Progenitor cell of endocrine pancreas (in vitro differentiated cells): Measurements from ENCODE around the gene PATL2. TPM values are rescaled to one million over a fixed set of nuclear protein-coding genes. Genes with fewer than 3 reads are reported as not detected.
"Not testable (repeated sequence)": the region's sequence is repeated elsewhere in the genome, so short reads cannot be mapped to it uniquely, and the experiment has no call there.

Source experiments
- DNase-seq: peaks from one replicate; pipeline ENCODE4 v3.0.0; 2021; ENCODE audit warnings: low spot score; ENCODE audit not compliant: unreplicated experiment
- H3K27ac Mint-ChIP-seq: 2 replicates; pipeline ENCODE4 v1.8.0; 2021; ENCODE audit warnings: mild to moderate bottlenecking, moderate library complexity, mixed read lengths
- H3K27me3 Mint-ChIP-seq: 2 replicates; pipeline ENCODE4 v1.8.0; 2021; ENCODE audit warnings: mixed read lengths
- H3K36me3 Mint-ChIP-seq: 2 replicates; pipeline ENCODE4 v1.8.0; 2022; ENCODE audit warnings: mixed read lengths; ENCODE audit not compliant: insufficient read depth
- H3K4me1 Mint-ChIP-seq: 2 replicates; pipeline ENCODE4 v1.8.0; 2021; ENCODE audit warnings: low read depth, mixed read lengths
- H3K4me3 Mint-ChIP-seq: 2 replicates; pipeline ENCODE4 v1.8.0; 2021; ENCODE audit warnings: low read depth, mild to moderate bottlenecking, moderate library complexity, mixed read lengths
- H3K9me3 Mint-ChIP-seq: 2 replicates; pipeline ENCODE4 v1.8.0; 2021; ENCODE audit warnings: low read depth, mixed read lengths
- total RNA-seq: library from RNA; stranded (reverse); gene quantifications from 2 replicates; pipeline ENCODE4 v1.2.1, GENCODE V29; 2021
- TF ChIP-seq, protein P1 (sequence below): fragments of 200-600 bp; sonication (generic); IDR thresholded peaks from one replicate; pipeline ENCODE4 v1.5.0; 2021; ENCODE audit warnings: antibody characterized with exemption, mild to moderate bottlenecking; ENCODE audit not compliant: unreplicated experiment

Gene PATL2
- total RNA-seq, 1 donor from 2014 or later, result not detected

DNA sequence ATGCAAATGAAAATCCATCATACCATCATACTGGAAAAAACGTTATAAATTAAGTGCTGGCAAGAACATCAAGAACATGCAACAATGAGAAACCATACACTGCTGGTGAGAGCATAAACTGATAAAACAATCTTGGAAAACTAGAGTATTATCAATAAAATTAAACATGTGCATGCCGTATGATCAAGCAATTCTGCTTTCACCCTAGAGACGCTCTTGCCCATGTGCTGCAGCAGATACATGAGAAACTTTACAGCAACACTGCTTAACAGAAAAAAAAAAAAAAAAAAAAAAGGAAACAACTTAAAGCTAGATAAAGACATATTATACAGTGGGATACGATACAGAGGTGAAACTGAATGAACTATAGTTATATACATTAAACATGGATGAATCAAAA lies 69.5 kb downstream of the PATL2 start:
- no peak for DNase-seq
- H3K4me3 Mint-ChIP-seq, result no peak overlapping the region
- no peak overlapping the region for H3K27ac Mint-ChIP-seq
- TF ChIP-seq, protein P1, sequence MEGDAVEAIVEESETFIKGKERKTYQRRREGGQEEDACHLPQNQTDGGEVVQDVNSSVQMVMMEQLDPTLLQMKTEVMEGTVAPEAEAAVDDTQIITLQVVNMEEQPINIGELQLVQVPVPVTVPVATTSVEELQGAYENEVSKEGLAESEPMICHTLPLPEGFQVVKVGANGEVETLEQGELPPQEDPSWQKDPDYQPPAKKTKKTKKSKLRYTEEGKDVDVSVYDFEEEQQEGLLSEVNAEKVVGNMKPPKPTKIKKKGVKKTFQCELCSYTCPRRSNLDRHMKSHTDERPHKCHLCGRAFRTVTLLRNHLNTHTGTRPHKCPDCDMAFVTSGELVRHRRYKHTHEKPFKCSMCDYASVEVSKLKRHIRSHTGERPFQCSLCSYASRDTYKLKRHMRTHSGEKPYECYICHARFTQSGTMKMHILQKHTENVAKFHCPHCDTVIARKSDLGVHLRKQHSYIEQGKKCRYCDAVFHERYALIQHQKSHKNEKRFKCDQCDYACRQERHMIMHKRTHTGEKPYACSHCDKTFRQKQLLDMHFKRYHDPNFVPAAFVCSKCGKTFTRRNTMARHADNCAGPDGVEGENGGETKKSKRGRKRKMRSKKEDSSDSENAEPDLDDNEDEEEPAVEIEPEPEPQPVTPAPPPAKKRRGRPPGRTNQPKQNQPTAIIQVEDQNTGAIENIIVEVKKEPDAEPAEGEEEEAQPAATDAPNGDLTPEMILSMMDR, result no peak
- no peaks in the 10 kb centered on the region for H3K27me3 Mint-ChIP-seq
- H3K4me1 Mint-ChIP-seq, result no peaks in the 10 kb centered on the region
- peaks cover 44% of the 10 kb centered on the region for H3K36me3 Mint-ChIP-seq
- peaks cover 22% of the 10 kb centered on the region for H3K9me3 Mint-ChIP-seq

DNA sequence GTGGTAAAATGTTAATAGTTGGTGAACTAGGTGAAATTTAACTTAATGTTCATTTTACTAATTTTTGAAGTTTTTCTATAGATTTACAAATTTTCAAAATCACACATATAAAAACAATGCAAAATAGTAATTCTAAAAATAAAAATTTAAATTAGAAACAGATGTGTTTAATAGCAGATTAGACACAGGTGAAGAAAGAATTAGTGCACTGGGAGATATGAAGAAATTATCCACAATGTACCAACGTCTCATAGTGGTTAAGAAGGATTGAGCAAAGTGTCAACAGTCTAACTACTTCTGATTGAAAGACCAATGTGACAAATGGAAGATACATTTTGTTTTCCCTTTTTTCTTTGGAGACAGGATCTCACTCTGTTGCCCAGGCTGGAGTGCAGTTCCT lies 74.1 kb downstream of the PATL2 start:
- TF ChIP-seq, protein P1, result no peak
- no peak overlapping the region for H3K27ac Mint-ChIP-seq
- H3K27me3 Mint-ChIP-seq, result no peaks in the 10 kb centered on the region
- H3K4me1 Mint-ChIP-seq, result no peaks in the 10 kb centered on the region
- no peak overlapping the region for H3K4me3 Mint-ChIP-seq
- H3K9me3 Mint-ChIP-seq, result no peaks in the 10 kb centered on the region
- H3K36me3 Mint-ChIP-seq, result peaks cover 26% of the 10 kb centered on the region
- no peak for DNase-seq

DNA sequence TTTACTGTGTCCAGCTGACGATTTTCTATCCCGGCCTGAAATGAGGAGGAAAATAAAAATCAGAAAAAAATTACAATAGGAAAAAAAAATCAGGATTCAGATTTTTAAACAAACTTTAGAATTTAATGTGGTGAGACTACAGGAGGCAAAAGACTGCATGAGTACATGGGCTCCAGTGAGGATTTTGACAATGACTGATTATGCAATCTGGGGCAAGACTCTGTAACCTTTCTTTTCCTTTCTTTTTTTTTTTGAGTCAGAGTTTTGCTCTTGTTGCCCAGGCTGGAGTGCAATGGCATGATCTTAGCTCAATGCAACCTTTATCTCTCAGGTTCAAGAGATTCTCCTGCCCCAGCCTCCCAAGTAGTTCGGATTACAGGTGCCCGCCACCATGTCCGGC lies 77.5 kb downstream of the PATL2 start:
- TF ChIP-seq, protein P1, result no peak
- Mint-ChIP-seq H3K36me3 (peaks cover 30% of the 10 kb centered on the region), H3K4me3 (no peak overlapping the region), H3K9me3 (no peaks in the 10 kb centered on the region), H3K27me3 (no peaks in the 10 kb centered on the region), H3K27ac (no peak overlapping the region), H3K4me1 (no peaks in the 10 kb centered on the region)
- DNase-seq, result no peak

DNA sequence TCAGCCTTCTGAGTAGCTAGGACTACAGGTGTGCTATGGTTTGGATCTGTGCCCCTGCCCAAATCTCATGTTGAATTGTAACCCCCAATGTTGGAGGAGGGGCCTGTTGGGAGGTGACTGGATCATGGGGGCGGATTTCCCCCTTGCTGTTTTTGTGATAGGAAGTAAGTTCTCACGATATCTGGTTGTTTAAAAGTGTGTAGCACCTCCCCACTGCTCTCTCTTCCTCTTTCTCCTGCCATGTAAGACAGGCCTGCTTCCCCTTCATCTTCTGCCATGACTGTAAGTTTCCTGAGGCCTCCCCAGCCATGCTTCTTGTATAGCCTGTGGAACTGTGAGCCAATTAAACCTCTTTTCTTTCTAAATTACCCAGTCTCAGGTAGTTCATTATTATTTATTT lies 85.8 kb downstream of the PATL2 start:
- H3K4me3 Mint-ChIP-seq, DNase-seq, H3K27ac Mint-ChIP-seq, H3K4me1 Mint-ChIP-seq, H3K27me3 Mint-ChIP-seq, H3K9me3 Mint-ChIP-seq: not testable (repeated sequence)
- H3K36me3 Mint-ChIP-seq, result peaks cover 24% of the 10 kb centered on the region

DNA sequence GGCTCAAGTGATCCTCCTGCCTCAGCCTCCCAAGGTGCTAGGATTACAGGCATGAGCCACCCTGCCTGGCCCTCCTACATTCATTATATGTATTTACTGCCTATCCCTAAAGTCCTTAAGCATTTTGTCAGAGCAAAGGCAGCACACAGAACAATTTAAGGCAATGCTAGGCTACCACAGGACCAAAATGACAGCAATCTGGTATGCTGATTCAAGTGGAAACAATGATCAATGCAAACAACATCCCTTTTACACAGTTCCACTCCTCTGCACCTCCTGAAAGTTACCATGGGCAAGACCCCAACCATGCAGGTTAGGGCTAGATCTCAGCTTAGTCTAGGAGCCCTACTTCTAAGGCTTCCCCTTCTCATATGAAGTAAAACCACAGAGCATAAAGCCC lies 87.9 kb downstream of the PATL2 start:
- no peak overlapping the region for H3K27ac Mint-ChIP-seq
- H3K4me1 Mint-ChIP-seq, result no peaks in the 10 kb centered on the region
- H3K36me3 Mint-ChIP-seq, result peaks cover 22% of the 10 kb centered on the region
- no peak for DNase-seq
- TF ChIP-seq, protein P1, result no peak
- H3K27me3 Mint-ChIP-seq, result no peaks in the 10 kb centered on the region
- H3K4me3 Mint-ChIP-seq, result no peak overlapping the region
- no peaks in the 10 kb centered on the region for H3K9me3 Mint-ChIP-seq

DNA sequence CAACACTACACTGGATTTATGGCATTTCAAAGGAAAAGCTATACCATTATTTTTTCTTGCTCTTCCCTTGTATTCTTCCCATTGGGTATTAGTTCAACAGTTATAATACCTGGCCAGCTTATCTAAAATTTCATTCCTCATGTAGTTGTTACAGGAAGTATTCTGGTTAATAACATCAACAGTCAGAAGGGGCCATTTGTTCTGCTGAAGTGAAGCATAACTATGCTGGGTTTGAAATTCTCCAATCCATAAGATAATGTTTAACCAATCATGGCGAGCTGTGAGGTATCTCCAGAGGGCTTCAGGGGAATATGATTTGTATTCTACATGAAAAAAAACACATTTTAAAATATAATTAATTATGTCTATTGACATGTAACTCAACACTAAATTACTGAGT lies 91.0 kb downstream of the PATL2 start:
- H3K27ac Mint-ChIP-seq, result no peak overlapping the region
- DNase-seq, result no peak
- peaks cover 19% of the 10 kb centered on the region for H3K36me3 Mint-ChIP-seq
- no peaks in the 10 kb centered on the region for H3K9me3 Mint-ChIP-seq
- TF ChIP-seq, protein P1, result no peak
- H3K4me1 Mint-ChIP-seq, result no peaks in the 10 kb centered on the region
- H3K4me3 Mint-ChIP-seq, result no peak overlapping the region
- H3K27me3 Mint-ChIP-seq, result no peaks in the 10 kb centered on the region
